IPS-15b (cell line): ENCODE measurements around the gene WDR48.

Experiments used
- H3K27me3 ChIP-seq: one replicate; pipeline ENCODE4 v1.6.1; 2013; ENCODE audit warnings: low read length; ENCODE audit not compliant: control insufficient read depth, insufficient read depth
- H3K36me3 ChIP-seq: one replicate; pipeline ENCODE4 v1.6.1; 2013; ENCODE audit warnings: low read length; ENCODE audit not compliant: control insufficient read depth, insufficient read depth
- H3K4me1 ChIP-seq: one replicate; pipeline ENCODE4 v1.6.1; 2013; ENCODE audit warnings: mild to moderate bottlenecking, low read length; ENCODE audit not compliant: control insufficient read depth, insufficient read depth
- H3K4me3 ChIP-seq: one replicate; pipeline ENCODE4 v1.5.1; 2013; ENCODE audit warnings: low read depth, low read length
- H3K9ac ChIP-seq: one replicate; pipeline ENCODE4 v1.6.1; 2013; ENCODE audit warnings: low read depth, mild to moderate bottlenecking, low read length
- H3K9me3 ChIP-seq: one replicate; pipeline ENCODE4 v1.6.1; 2013; ENCODE audit warnings: mild to moderate bottlenecking, low read length; ENCODE audit not compliant: control insufficient read depth, insufficient read depth

WDR48 gene

GRCh38 chr3:39137435-39137936 is 85.7 kb downstream of the WDR48 start:
- Histone ChIP-seq H3K4me1 (no peaks in the 10 kb centered on the region), H3K36me3 (peaks cover 6% of the 10 kb centered on the region), H3K9me3 (no peaks in the 10 kb centered on the region), H3K9ac (no peak overlapping the region), H3K4me3 (no peak overlapping the region), H3K27me3 (no peaks in the 10 kb centered on the region)

- Histone ChIP-seq H3K9me3 (no peaks in the 10 kb centered on the region), H3K27me3 (no peaks in the 10 kb centered on the region), H3K36me3 (peaks cover 13% of the 10 kb centered on the region), H3K4me1 (no peaks in the 10 kb centered on the region), H3K9ac (no peak overlapping the region), H3K4me3 (no peak overlapping the region)
Observed at GRCh38 chr3:39137991-39138803, 86.4 kb downstream of the WDR48 start.

GRCh38 chr3:39138804-39139415 is 87.1 kb downstream of the WDR48 start:
- no peaks in the 10 kb centered on the region for H3K9me3 ChIP-seq
- H3K36me3 ChIP-seq = peaks cover 20% of the 10 kb centered on the region
- no peaks in the 10 kb centered on the region for H3K27me3 ChIP-seq
- no peaks in the 10 kb centered on the region for H3K4me1 ChIP-seq
- no peak overlapping the region for H3K4me3 ChIP-seq
- no peak overlapping the region for H3K9ac ChIP-seq

GRCh38 chr3:39139442-39139841 is 87.6 kb downstream of the WDR48 start:
- H3K27me3 ChIP-seq = no peaks in the 10 kb centered on the region
- no peaks in the 10 kb centered on the region for H3K4me1 ChIP-seq
- H3K4me3 ChIP-seq = no peak overlapping the region
- H3K9ac ChIP-seq = no peak overlapping the region
- peaks cover 24% of the 10 kb centered on the region for H3K36me3 ChIP-seq
- no peaks in the 10 kb centered on the region for H3K9me3 ChIP-seq

GRCh38 chr3:39140341-39140971 is 88.6 kb downstream of the WDR48 start:
- Histone ChIP-seq H3K9ac (no peak overlapping the region), H3K36me3 (peaks cover 32% of the 10 kb centered on the region), H3K4me1 (no peaks in the 10 kb centered on the region), H3K9me3 (no peaks in the 10 kb centered on the region), H3K27me3 (no peaks in the 10 kb centered on the region), H3K4me3 (no peak overlapping the region)

- Histone ChIP-seq H3K27me3 (no peaks in the 10 kb centered on the region), H3K36me3 (peaks cover 34% of the 10 kb centered on the region), H3K4me3 (no peak overlapping the region), H3K4me1 (no peaks in the 10 kb centered on the region), H3K9me3 (no peaks in the 10 kb centered on the region), H3K9ac (no peak overlapping the region)
Observed at GRCh38 chr3:39141171-39141995, 89.6 kb downstream of the WDR48 start.

GRCh38 chr3:39142067-39142466 is 90.3 kb downstream of the WDR48 start:
- H3K9ac ChIP-seq = no peak overlapping the region
- H3K9me3 ChIP-seq = no peaks in the 10 kb centered on the region
- H3K4me3 ChIP-seq = no peak overlapping the region
- peaks cover 4% of the 10 kb centered on the region for H3K4me1 ChIP-seq
- peaks cover 40% of the 10 kb centered on the region for H3K36me3 ChIP-seq
- no peaks in the 10 kb centered on the region for H3K27me3 ChIP-seq

GRCh38 chr3:39143051-39143885 is 91.5 kb downstream of the WDR48 start:
- peaks cover 41% of the 10 kb centered on the region for H3K36me3 ChIP-seq
- peaks cover 10% of the 10 kb centered on the region for H3K4me1 ChIP-seq
- no peaks in the 10 kb centered on the region for H3K27me3 ChIP-seq
- no peaks in the 10 kb centered on the region for H3K9me3 ChIP-seq
- H3K4me3 ChIP-seq = no peak overlapping the region
- H3K9ac ChIP-seq = no peak overlapping the region

GRCh38 chr3:39144095-39144747 is 92.4 kb downstream of the WDR48 start:
- Histone ChIP-seq H3K9ac (no peak overlapping the region), H3K4me3 (no peak overlapping the region), H3K4me1 (peaks cover 18% of the 10 kb centered on the region), H3K9me3 (no peaks in the 10 kb centered on the region), H3K27me3 (no peaks in the 10 kb centered on the region), H3K36me3 (peaks cover 41% of the 10 kb centered on the region)

- Histone ChIP-seq H3K4me1 (peaks cover 24% of the 10 kb centered on the region), H3K4me3 (no peak overlapping the region), H3K27me3 (no peaks in the 10 kb centered on the region), H3K36me3 (peaks cover 41% of the 10 kb centered on the region), H3K9ac (no peak overlapping the region), H3K9me3 (no peaks in the 10 kb centered on the region)
Observed at GRCh38 chr3:39144748-39145380, 93.0 kb downstream of the WDR48 start.
